GM12892 (cell line): Measurements from ENCODE around the gene GALNT12.

ENCODE experiments used
- POLR2A ChIP-seq: IDR thresholded peaks from 2 replicates; pipeline ENCODE4 v1.6.1; 2011; ENCODE audit warnings: low read depth, low read length, control low read depth
- POLR2AphosphoS5 ChIP-seq: IDR thresholded peaks from 2 replicates; pipeline ENCODE4 v1.6.1; 2011; ENCODE audit warnings: low read depth, low read length, control low read depth
- TAF1 ChIP-seq: IDR thresholded peaks from 2 replicates; pipeline ENCODE4 v1.6.1; 2011; ENCODE audit warnings: low read depth, mild to moderate bottlenecking, control low read depth, low read length, borderline replicate concordance

DNA sequence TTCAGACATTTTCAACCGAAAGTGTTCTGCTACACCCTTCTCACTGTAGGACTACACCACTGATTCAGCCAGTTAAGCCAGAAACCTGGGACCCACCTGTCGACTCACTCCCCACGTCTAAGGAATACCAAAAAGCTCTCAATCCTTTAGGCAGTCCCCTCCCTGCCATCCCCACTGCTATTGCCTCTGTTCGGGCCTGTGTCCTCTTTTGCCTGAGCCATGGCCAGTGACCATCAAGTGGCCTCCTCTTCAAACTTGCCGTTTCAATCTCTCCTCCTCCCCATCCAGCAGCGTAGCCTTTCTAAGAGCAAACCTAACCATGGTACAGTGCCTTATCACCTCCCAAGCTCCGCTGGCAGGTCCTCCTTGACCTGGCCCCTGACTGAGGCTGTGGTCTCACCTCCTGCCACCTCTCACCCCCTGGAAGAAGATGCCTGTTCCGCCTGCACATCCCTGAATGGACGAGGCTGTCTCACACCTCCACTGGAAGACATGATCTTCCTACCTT is 64.1 kb downstream of the GALNT12 start:
- TF ChIP-seq POLR2A (no peak), POLR2AphosphoS5 (no peak), TAF1 (no peak)
